Peyer's patch (tissue), 4 donors: ENCODE measurements around the gene MDC1. TPM values are rescaled to one million over a fixed set of nuclear protein-coding genes. Genes with fewer than 3 reads are reported as not detected.
A peak's percentile ranks its signal among the peaks of the same experiment; 100 is the strongest.
"Not testable (repeated sequence)": the region's sequence is repeated elsewhere in the genome, so short reads cannot be mapped to it uniquely, and the experiment has no call there.

Source experiments
- DNase-seq, 3 donors: peaks; one replicate each; pipeline ENCODE4 v3.0.0-alpha.2; 2017 to 2019
- H3K27ac ChIP-seq, 4 donors: fragments of 200-600 bp; sonication (generic); one replicate each; pipeline ENCODE4 v1.5.1; 2016 to 2019
- H3K27me3 ChIP-seq, 2 donors: fragments of 200-600 bp; sonication (generic); one replicate each; pipeline ENCODE4 v1.5.1; 2019
- H3K36me3 ChIP-seq, 3 donors: fragments of 200-600 bp; sonication (generic); one replicate each; pipeline ENCODE4 v1.5.1; 2016 to 2019
- H3K4me1 ChIP-seq, 4 donors: fragments of 200-600 bp; sonication (generic); one replicate each; pipeline ENCODE4 v1.5.1; 2016 to 2019
- H3K4me3 ChIP-seq, 4 donors: fragments of 200-600 bp; sonication (generic); 1 replicate in 3 of 4; 2 replicates in 1 of 4; pipeline ENCODE4 v1.5.1; 2016 to 2019; ENCODE audit warnings: mild to moderate bottlenecking in 1 of 4
- H3K9me3 ChIP-seq, 4 donors: fragments of 200-600 bp; sonication (generic); one replicate each; pipeline ENCODE4 v1.5.1; 2016 to 2019; ENCODE audit warnings: mild to moderate bottlenecking in 1 of 4
- POLR2A ChIP-seq, 2 donors: fragments of 450-650 bp; IDR thresholded peaks; one replicate each; pipeline ENCODE4 v1.5.1; 2017; ENCODE audit warnings: antibody characterized with exemption in 2 of 2, mild to moderate bottlenecking in 2 of 2, moderate library complexity in 2 of 2
- total RNA-seq, 4 donors: library from RNA; depleted of rRNA; stranded (reverse); fragments of >200 nt; gene quantifications; one replicate each; pipeline ENCODE4 v1.1.0, GENCODE V29; 2016
- TF ChIP-seq, protein P1 (sequence below), 6 experiments: fragments of 450-650 bp in 4 of 6; fragments of 200-600 bp in 2 of 6; sonication (generic) in 1 of 6; IDR thresholded peaks; one replicate each; pipeline ENCODE4 v1.5.1; 2017 to 2019; ENCODE audit warnings: antibody characterized with exemption in 6 of 6, mild to moderate bottlenecking in 3 of 6, moderate library complexity in 1 of 6

Gene MDC1, protein sequence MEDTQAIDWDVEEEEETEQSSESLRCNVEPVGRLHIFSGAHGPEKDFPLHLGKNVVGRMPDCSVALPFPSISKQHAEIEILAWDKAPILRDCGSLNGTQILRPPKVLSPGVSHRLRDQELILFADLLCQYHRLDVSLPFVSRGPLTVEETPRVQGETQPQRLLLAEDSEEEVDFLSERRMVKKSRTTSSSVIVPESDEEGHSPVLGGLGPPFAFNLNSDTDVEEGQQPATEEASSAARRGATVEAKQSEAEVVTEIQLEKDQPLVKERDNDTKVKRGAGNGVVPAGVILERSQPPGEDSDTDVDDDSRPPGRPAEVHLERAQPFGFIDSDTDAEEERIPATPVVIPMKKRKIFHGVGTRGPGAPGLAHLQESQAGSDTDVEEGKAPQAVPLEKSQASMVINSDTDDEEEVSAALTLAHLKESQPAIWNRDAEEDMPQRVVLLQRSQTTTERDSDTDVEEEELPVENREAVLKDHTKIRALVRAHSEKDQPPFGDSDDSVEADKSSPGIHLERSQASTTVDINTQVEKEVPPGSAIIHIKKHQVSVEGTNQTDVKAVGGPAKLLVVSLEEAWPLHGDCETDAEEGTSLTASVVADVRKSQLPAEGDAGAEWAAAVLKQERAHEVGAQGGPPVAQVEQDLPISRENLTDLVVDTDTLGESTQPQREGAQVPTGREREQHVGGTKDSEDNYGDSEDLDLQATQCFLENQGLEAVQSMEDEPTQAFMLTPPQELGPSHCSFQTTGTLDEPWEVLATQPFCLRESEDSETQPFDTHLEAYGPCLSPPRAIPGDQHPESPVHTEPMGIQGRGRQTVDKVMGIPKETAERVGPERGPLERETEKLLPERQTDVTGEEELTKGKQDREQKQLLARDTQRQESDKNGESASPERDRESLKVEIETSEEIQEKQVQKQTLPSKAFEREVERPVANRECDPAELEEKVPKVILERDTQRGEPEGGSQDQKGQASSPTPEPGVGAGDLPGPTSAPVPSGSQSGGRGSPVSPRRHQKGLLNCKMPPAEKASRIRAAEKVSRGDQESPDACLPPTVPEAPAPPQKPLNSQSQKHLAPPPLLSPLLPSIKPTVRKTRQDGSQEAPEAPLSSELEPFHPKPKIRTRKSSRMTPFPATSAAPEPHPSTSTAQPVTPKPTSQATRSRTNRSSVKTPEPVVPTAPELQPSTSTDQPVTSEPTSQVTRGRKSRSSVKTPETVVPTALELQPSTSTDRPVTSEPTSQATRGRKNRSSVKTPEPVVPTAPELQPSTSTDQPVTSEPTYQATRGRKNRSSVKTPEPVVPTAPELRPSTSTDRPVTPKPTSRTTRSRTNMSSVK (N-terminal part only)
- 10 to 100 TPM in 3 of 4 donors, 1 to 10 TPM in 1; 7.5 to 51.2 (median 19.4) TPM for total RNA-seq

GRCh38 chr6:30717129-30717844 is at the start of gene MDC1:
Gene MDC1, minus strand, starts transcription at chr6:30717281. Its CDS starts 2,106 bp downstream, at chr6:30715175.
- Histone ChIP-seq H3K4me3 (peak within 1 kb of the TSS; percentile 51 to 84 (median 68)), H3K9me3 (no peaks in the 10 kb centered on the region), H3K4me1 (peaks cover 0 to 26% (median 6%) of the 10 kb centered on the region in 4 donors), H3K27ac (peak within 1 kb of the TSS; percentile 91 to 96 (median 93)), H3K27me3 (no peaks in the 10 kb centered on the region), H3K36me3 (peaks cover 0 to 21% (median 0%) of the 10 kb centered on the region in 3 donors)
- TF ChIP-seq, protein P1, sequence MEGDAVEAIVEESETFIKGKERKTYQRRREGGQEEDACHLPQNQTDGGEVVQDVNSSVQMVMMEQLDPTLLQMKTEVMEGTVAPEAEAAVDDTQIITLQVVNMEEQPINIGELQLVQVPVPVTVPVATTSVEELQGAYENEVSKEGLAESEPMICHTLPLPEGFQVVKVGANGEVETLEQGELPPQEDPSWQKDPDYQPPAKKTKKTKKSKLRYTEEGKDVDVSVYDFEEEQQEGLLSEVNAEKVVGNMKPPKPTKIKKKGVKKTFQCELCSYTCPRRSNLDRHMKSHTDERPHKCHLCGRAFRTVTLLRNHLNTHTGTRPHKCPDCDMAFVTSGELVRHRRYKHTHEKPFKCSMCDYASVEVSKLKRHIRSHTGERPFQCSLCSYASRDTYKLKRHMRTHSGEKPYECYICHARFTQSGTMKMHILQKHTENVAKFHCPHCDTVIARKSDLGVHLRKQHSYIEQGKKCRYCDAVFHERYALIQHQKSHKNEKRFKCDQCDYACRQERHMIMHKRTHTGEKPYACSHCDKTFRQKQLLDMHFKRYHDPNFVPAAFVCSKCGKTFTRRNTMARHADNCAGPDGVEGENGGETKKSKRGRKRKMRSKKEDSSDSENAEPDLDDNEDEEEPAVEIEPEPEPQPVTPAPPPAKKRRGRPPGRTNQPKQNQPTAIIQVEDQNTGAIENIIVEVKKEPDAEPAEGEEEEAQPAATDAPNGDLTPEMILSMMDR (IDR thresholded peaks at IDR 0.05) = peak in 5 of 6 experiments; percentile 18 to 62 (median 59)
- TF ChIP-seq POLR2A (IDR thresholded peaks at IDR 0.05) = peak; percentile 91 to 95
- DNase-seq = peak; percentile 99 to 100 (median 99)

DNA sequence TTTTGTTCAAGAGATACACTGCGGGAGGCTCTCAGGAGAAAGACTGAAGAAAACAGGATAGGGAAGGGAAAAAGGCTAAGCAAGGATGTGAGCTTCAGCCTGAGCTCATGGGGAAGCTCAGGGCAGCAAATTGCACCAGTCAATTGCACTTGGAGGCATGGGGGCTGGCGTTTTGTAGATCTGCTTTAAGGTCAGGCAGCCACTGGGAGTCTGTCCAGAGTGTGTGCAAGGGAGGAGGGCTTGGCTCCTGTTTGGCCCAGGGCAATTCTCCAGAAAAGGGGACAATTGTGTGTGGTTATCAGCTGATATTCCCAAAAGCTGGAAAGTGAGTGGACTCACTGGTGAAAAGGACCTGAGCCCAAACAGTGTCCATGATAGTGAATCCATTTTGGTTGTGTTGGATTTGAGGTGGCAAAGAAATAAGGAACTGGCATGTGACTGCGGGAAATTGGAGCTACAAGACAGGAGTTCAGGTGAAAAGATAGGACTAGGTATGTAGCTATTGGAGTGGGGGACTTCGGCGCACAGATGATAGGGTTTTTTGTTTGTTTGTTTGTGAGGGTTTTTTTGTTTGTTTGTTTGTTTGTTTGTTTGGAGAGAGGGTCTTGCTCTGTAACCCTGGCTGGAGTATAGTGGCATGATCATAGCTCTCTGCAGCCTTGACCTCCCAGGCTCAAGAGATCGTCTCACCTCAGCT is 49.5 kb upstream of the MDC1 start:
- no peak for DNase-seq
- Histone ChIP-seq H3K27ac (no peak overlapping the region), H3K27me3 (no peaks in the 10 kb centered on the region), H3K4me3 (no peak overlapping the region), H3K36me3 (no peaks in the 10 kb centered on the region), H3K4me1 (peaks cover 0 to 27% (median 0%) of the 10 kb centered on the region in 4 donors), H3K9me3 (no peaks in the 10 kb centered on the region)
- no peak for TF ChIP-seq POLR2A (IDR thresholded peaks at IDR 0.05)
- TF ChIP-seq, protein P1 (IDR thresholded peaks at IDR 0.05) = no peak

- not testable (repeated sequence) for H3K27me3 ChIP-seq, DNase-seq, H3K36me3 ChIP-seq, H3K27ac ChIP-seq, H3K4me3 ChIP-seq, H3K9me3 ChIP-seq
- H3K4me1 ChIP-seq = peaks cover 0 to 27% (median 0%) of the 10 kb centered on the region in 4 donors
These were observed 48.4 kb upstream of the MDC1 start for GRCh38 chr6:30765495-30765894.

DNA sequence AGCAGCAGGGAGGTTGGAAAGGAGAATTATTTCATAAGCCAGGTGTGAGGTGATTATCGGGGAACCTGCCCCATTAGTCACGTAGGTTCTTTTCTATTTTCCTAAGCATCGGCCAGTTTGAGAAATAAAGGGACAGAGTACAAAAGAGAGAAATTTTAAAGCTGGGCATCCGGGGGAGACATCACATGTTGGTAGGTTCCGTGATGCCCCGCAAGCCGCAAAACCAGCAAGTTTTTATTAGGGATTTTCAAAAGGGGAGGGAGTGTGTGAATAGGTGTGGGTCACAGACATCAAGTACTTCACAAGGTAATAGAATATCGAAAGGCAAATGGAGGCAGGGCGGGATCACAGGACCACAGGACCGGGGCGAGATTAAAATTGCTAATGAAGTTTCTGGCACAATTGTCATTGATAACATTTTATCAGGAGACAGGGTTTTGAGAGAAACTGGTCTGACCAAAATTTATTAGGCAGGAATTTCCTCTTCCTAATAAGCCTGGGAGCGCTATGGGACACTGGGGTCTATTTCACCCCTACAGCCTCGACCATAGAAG is 47.5 kb upstream of the MDC1 start:
- H3K27me3 ChIP-seq, H3K9me3 ChIP-seq, H3K27ac ChIP-seq, DNase-seq, H3K4me3 ChIP-seq, H3K36me3 ChIP-seq: not testable (repeated sequence)
- H3K4me1 ChIP-seq = peaks cover 0 to 23% (median 0%) of the 10 kb centered on the region in 4 donors

- Histone ChIP-seq H3K4me1 (peaks cover 0 to 16% (median 0%) of the 10 kb centered on the region in 4 donors), H3K9me3 (no peaks in the 10 kb centered on the region), H3K27me3 (no peaks in the 10 kb centered on the region), H3K27ac (peak overlapping the region in 2 of 4 donors; percentile 46 to 58), H3K4me3 (no peak overlapping the region), H3K36me3 (no peaks in the 10 kb centered on the region)
- no peak for TF ChIP-seq POLR2A (IDR thresholded peaks at IDR 0.05)
- TF ChIP-seq, protein P1 (IDR thresholded peaks at IDR 0.05) = peak in 1 of 6 experiments; percentile 14
- DNase-seq = no peak
These were observed 46.8 kb upstream of the MDC1 start for GRCh38 chr6:30763618-30764489.
